ENCODE data around the gene ITPR2. TPM values are rescaled to one million over a fixed set of nuclear protein-coding genes. Genes with fewer than 3 reads are reported as not detected.

The ITPR2 gene
- total RNA-seq, 1 donor from 2014 or later = 74.5 TPM

GRCh38 chr12:26701604-26702215, 131.3 kb downstream of the ITPR2 start:
- intact Hi-C loops (cut with micrococcal nuclease) = loop anchor here (1.0 to 10.0 kb wide), 5 partner anchors 183 to 1265 kb away; no protein-coding TSS in a partner anchor
- CTCF ChIA-PET = interaction anchor here (0.7 to 1.9 kb wide), 22 partner anchors 8 to 1267 kb away, joined by 3 to 8 read pairs (median 4); partner anchors contain the start of gene ITPR2
- H3K27me3 Mint-ChIP-seq = no peaks in the 10 kb centered on the region
- ATAC-seq (ENCODE audit: low read depth) = no peak
- peaks cover 24% of the 10 kb centered on the region for H3K36me3 Mint-ChIP-seq (ENCODE audit: low read depth)
- no peak overlapping the region for H3K27ac Mint-ChIP-seq
- no peaks in the 10 kb centered on the region for H3K9me3 Mint-ChIP-seq
- no peak for DNase-seq
- H3K4me1 Mint-ChIP-seq = peaks cover 4% of the 10 kb centered on the region
- no peak overlapping the region for H3K4me3 Mint-ChIP-seq
- POLR2A ChIA-PET = interaction anchor here (0.6 to 1.0 kb wide), 2 partner anchors 130 to 605 kb away, joined by 3 to 4 read pairs; no protein-coding TSS in a partner anchor
- TF ChIP-seq CTCF (IDR thresholded peaks at IDR 0.05) = peak; percentile 58

DNA sequence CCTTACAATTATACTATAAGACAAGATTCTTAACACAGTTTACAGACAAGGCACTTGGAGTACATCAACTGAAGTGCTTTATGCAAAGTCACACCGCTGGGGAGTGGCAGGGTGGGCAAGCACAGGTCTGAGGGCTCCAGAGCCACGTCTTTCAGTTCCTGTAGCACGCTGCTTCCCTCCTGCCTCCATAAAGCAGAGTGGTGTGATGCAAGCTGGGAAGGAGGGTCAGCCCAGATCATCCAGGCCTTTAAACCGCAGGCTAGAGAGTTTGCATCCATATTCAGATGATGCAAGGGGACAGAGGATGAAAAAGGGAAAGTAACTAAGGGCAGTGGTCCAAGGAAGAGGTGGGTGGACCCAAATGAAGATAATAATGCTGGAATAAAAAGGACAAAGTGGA, 132.6 kb downstream of the ITPR2 start:
- Mint-ChIP-seq H3K36me3 (ENCODE audit: low read depth) (peaks cover 37% of the 10 kb centered on the region), H3K4me1 (peaks cover 4% of the 10 kb centered on the region), H3K27ac (no peak overlapping the region), H3K9me3 (no peaks in the 10 kb centered on the region), H3K27me3 (no peaks in the 10 kb centered on the region), H3K4me3 (no peak overlapping the region)
- ChIA-PET CTCF (interaction anchor here (1.5 kb wide), 2 partner anchors 18 to 187 kb away, joined by 3 to 8 read pairs; no protein-coding TSS in a partner anchor), POLR2A (no interaction called here)
- TF ChIP-seq CTCF (IDR thresholded peaks at IDR 0.05) = no peak
- intact Hi-C loops (cut with micrococcal nuclease) = loop anchor here (5.0 to 10.0 kb wide), 2 partner anchors 184 to 583 kb away; no protein-coding TSS in a partner anchor
- DNase-seq = no peak
- ATAC-seq (ENCODE audit: low read depth) = no peak

- no peak overlapping the region for H3K27ac Mint-ChIP-seq
- intact Hi-C loops (cut with micrococcal nuclease) = no loop called here
- H3K4me3 Mint-ChIP-seq = no peak overlapping the region
- DNase-seq (no peak), ATAC-seq (ENCODE audit: low read depth) (no peak)
- no peak for TF ChIP-seq CTCF (IDR thresholded peaks at IDR 0.05)
- H3K27me3 Mint-ChIP-seq = no peaks in the 10 kb centered on the region
- H3K36me3 Mint-ChIP-seq (ENCODE audit: low read depth) = peaks cover 49% of the 10 kb centered on the region
- H3K9me3 Mint-ChIP-seq = no peaks in the 10 kb centered on the region
- H3K4me1 Mint-ChIP-seq = peaks cover 4% of the 10 kb centered on the region
- ChIA-PET CTCF (interaction anchor here (0.6 kb wide), 1 partner anchor 581 kb away, joined by 3 read pairs; no protein-coding TSS in a partner anchor), POLR2A (no interaction called here)
These were observed 133.8 kb downstream of the ITPR2 start for GRCh38 chr12:26699237-26699636.

GRCh38 chr12:26698186-26698585, 134.8 kb downstream of the ITPR2 start:
- TF ChIP-seq CTCF (IDR thresholded peaks at IDR 0.05) = no peak
- H3K4me3 Mint-ChIP-seq = no peak overlapping the region
- CTCF ChIA-PET = interaction anchor here (1.0 kb wide), 1 partner anchor 608 kb away, joined by 4 read pairs; no protein-coding TSS in a partner anchor
- no peaks in the 10 kb centered on the region for H3K27me3 Mint-ChIP-seq
- POLR2A ChIA-PET = no interaction called here
- intact Hi-C loops (cut with micrococcal nuclease) = no loop called here
- no peaks in the 10 kb centered on the region for H3K9me3 Mint-ChIP-seq
- H3K36me3 Mint-ChIP-seq (ENCODE audit: low read depth) = peaks cover 57% of the 10 kb centered on the region
- DNase-seq (no peak), ATAC-seq (ENCODE audit: low read depth) (no peak)
- no peak overlapping the region for H3K27ac Mint-ChIP-seq
- H3K4me1 Mint-ChIP-seq = no peaks in the 10 kb centered on the region

DNA sequence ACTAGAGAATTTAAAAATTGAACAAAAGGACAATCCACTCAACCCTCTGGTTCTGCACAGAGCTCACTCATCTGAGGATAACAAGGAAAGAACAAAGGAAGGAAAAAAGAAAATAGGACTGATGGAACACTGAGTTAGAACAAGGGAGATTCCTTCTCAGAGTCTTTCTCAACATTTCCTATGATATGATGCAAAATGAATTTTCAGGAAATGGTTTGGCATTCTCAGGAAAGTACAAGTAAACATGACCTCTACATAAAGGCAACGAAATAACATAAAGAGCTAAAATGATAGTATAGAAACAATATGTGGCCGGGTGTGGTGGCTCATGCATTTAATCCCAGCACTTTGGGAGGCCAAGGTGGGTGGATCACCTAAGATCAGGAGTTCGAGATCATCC, 135.8 kb downstream of the ITPR2 start:
- no peak for TF ChIP-seq CTCF (IDR thresholded peaks at IDR 0.05)
- intact Hi-C loops (cut with micrococcal nuclease) = no loop called here
- peaks cover 65% of the 10 kb centered on the region for H3K36me3 Mint-ChIP-seq (ENCODE audit: low read depth)
- no peak overlapping the region for H3K4me3 Mint-ChIP-seq
- DNase-seq (no peak), ATAC-seq (ENCODE audit: low read depth) (no peak)
- H3K27me3 Mint-ChIP-seq = no peaks in the 10 kb centered on the region
- ChIA-PET CTCF (no interaction called here), POLR2A (no interaction called here)
- H3K9me3 Mint-ChIP-seq = no peaks in the 10 kb centered on the region
- H3K4me1 Mint-ChIP-seq = no peaks in the 10 kb centered on the region
- H3K27ac Mint-ChIP-seq = no peak overlapping the region

Data from activated B cell treated with CpG ODN at 0.5 μM for 24 hours (primary cell).